PFSK-1 (cell line): Measurements from ENCODE around the gene ZDHHC11B.
"Not testable (repeated sequence)": the region's sequence is repeated elsewhere in the genome, so short reads cannot be mapped to it uniquely, and the experiment has no call there.

ENCODE experiments used
- FOXP2 ChIP-seq: optimal IDR thresholded peaks from 2 replicates; pipeline ENCODE3; 2011; ENCODE audit warnings: borderline replicate concordance, control low read depth, inconsistent platforms; ENCODE audit not compliant: insufficient read depth; ENCODE audit errors: extremely low read length, extremely low read depth
- POLR2AphosphoS5 ChIP-seq: IDR thresholded peaks from 2 replicates; pipeline ENCODE4 v1.6.1; 2012; ENCODE audit warnings: low read depth, mild to moderate bottlenecking, control low read depth, low read length, moderate library complexity
- REST ChIP-seq, 2 experiments: IDR thresholded peaks; 2 replicates each; pipeline versions ENCODE4 v1.6.1 to v1.8.0; 2011 to 2012; ENCODE audit warnings: low read depth in 2 of 2, low read length in 2 of 2, control low read depth in 1 of 2, inconsistent platforms in 1 of 2, mild to moderate bottlenecking in 1 of 2, moderate library complexity in 1 of 2; ENCODE audit not compliant: insufficient read depth in 1 of 2
- SIN3A ChIP-seq: IDR thresholded peaks from 2 replicates; pipeline ENCODE4 v1.6.1; 2012; ENCODE audit warnings: mild to moderate bottlenecking, low read length, moderate library complexity, borderline replicate concordance; ENCODE audit not compliant: insufficient read depth
- TAF1 ChIP-seq: IDR thresholded peaks from 2 replicates; pipeline ENCODE4 v1.6.1; 2012; ENCODE audit warnings: low read length, control low read depth, borderline replicate concordance; ENCODE audit not compliant: insufficient read depth

The ZDHHC11B gene

GRCh38 chr5:746258-746761 is 38.2 kb downstream of the ZDHHC11B start:
- TF ChIP-seq POLR2AphosphoS5 (no peak), FOXP2 (no peak), SIN3A (no peak), TAF1 (no peak), REST (IDR thresholded peaks at IDR 0.05; ENCODE audit: insufficient read depth in 1 of 2, low read depth in 2 of 2, low read length in 2 of 2) (no peak)

DNA sequence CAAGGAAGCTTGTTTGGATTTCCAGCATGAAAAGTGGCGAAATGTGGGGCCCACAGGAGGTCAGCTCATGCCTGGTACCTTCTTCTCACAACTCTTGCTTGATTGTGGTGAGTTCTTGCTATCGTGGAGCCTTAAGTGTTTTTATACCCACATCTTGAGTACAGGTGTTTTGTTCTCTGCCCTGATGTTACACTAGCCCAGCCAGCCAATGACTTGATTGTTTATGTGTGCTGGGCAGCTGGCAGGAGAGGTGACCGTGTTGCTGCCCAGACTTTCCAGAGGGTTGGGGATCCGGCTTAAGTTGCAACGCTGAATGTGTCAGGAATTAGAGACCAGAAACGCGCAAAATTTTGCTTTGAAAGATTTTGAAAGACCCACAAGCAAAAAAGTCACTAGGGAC is 67.4 kb downstream of the ZDHHC11B start:
- TF ChIP-seq FOXP2 (no peak), TAF1 (no peak), SIN3A (no peak), REST (IDR thresholded peaks at IDR 0.05; ENCODE audit: insufficient read depth in 1 of 2, low read depth in 2 of 2, low read length in 2 of 2) (no peak), POLR2AphosphoS5 (no peak)

- not testable (repeated sequence) for TF ChIP-seq TAF1, SIN3A, FOXP2
These were observed 91.1 kb downstream of the ZDHHC11B start, which contains the start of gene TPPP for GRCh38 chr5:693271-694041. TSS of gene TPPP (minus strand) at chr5:693352. CDS start at chr5:678060, 15,292 bp downstream.

GRCh38 chr5:691817-692528 is 92.6 kb downstream of the ZDHHC11B start:
- TF ChIP-seq TAF1 (no peak), POLR2AphosphoS5 (no peak), FOXP2 (no peak), REST (IDR thresholded peaks at IDR 0.05; ENCODE audit: insufficient read depth in 1 of 2, low read depth in 2 of 2, low read length in 2 of 2) (no peak), SIN3A (no peak)
